LNCaP clone FGC (cell line): ENCODE measurements around the gene HTR3C.

Experiments
- DNase-seq: peaks from one replicate; pipeline ENCODE4 v3.0.0-alpha.2; 2011; ENCODE audit warnings: low read depth
- H3K4me3 ChIP-seq: 2 replicates; pipeline ENCODE4 v1.5.1; 2011; ENCODE audit warnings: mild to moderate bottlenecking, low read depth, low read length, control low read depth
- TF ChIP-seq, protein P1 (sequence below): IDR thresholded peaks from 2 replicates; pipeline ENCODE4 v1.5.1; 2012; ENCODE audit warnings: mild to moderate bottlenecking; ENCODE audit not compliant: control insufficient read depth, insufficient read depth; ENCODE audit errors: extremely low read depth

HTR3C gene

GRCh38 chr3:184085389-184085852 lies 32.6 kb downstream of the HTR3C start:
- DNase-seq, result no peak
- TF ChIP-seq, protein P1, sequence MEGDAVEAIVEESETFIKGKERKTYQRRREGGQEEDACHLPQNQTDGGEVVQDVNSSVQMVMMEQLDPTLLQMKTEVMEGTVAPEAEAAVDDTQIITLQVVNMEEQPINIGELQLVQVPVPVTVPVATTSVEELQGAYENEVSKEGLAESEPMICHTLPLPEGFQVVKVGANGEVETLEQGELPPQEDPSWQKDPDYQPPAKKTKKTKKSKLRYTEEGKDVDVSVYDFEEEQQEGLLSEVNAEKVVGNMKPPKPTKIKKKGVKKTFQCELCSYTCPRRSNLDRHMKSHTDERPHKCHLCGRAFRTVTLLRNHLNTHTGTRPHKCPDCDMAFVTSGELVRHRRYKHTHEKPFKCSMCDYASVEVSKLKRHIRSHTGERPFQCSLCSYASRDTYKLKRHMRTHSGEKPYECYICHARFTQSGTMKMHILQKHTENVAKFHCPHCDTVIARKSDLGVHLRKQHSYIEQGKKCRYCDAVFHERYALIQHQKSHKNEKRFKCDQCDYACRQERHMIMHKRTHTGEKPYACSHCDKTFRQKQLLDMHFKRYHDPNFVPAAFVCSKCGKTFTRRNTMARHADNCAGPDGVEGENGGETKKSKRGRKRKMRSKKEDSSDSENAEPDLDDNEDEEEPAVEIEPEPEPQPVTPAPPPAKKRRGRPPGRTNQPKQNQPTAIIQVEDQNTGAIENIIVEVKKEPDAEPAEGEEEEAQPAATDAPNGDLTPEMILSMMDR, result no peak
- no peak overlapping the region for H3K4me3 ChIP-seq

DNA sequence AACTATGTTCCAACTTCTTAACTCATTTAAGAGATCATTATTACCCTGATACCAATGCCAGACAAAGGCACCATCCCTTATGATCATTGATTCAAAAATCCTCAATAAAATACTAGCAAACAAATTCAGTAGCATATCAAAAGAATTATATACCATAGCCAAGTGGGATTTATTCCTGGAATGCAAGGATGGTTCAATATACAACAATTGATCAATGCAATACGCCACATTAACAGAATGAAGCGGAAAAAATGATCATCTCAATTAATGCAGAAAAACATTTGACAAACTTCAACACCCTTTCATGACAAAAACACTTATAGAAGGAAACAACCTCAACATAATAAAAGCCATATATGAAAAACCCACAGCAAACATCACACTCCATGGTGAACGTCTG lies 39.4 kb downstream of the HTR3C start:
- no peak overlapping the region for H3K4me3 ChIP-seq
- TF ChIP-seq, protein P1, result no peak
- no peak for DNase-seq

- TF ChIP-seq, protein P1, result no peak
- no peak for DNase-seq
- H3K4me3 ChIP-seq, result no peak within 1 kb of the TSS
Measured at GRCh38 chr3:184096811-184097383, 44.0 kb downstream of the HTR3C start, which contains the start of gene HTR3E. Gene HTR3E (plus strand): TSS chr3:184097064. CDS start chr3:184097530, 466 bp downstream.

DNA sequence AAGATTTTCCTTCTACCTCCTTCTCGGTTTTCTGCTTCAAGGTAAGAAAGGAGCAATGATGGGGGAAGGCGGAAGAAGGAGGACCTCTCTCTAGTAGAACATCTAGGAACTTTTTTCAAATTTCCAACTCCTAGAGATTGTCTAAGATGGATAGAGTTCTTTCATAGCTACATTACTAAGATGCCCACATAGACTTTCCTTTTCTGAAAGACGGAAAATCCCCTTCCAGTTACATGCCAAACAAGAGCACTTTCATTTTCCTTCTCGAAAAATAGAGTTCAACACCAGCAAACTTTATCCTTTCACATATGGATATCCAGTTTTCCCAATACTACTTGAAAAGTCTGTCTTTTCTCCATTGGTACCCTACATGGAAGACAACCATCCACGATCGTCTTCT lies 44.7 kb downstream of the HTR3C start:
- TF ChIP-seq, protein P1, result no peak
- no peak overlapping the region for H3K4me3 ChIP-seq
- no peak for DNase-seq

- no peak overlapping the region for H3K4me3 ChIP-seq
- TF ChIP-seq, protein P1, result no peak
- no peak for DNase-seq
Measured at GRCh38 chr3:184099806-184100686, 47.2 kb downstream of the HTR3C start.
